Measurements from ENCODE around the gene DCC.

Gene DCC

DNA sequence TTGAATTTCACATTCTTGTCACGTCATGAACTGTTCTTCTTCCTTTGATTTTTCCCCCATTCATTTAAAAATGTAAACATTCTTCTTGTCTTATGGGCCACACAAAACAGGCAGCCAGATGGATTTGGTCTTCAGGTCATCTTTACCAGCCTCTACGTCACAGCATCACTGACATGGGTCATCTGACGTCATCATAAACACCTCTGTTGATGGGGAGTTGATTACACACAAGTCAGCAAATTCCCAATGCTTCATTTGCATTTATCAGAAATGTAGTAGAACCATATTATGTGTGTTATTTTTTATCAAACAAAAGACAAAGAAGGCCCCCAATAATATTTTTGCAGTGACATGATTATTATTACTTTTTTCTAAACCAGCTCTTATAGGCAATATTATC, 777.9 kb downstream of the DCC start:
- DNase-seq = no peak

DNA sequence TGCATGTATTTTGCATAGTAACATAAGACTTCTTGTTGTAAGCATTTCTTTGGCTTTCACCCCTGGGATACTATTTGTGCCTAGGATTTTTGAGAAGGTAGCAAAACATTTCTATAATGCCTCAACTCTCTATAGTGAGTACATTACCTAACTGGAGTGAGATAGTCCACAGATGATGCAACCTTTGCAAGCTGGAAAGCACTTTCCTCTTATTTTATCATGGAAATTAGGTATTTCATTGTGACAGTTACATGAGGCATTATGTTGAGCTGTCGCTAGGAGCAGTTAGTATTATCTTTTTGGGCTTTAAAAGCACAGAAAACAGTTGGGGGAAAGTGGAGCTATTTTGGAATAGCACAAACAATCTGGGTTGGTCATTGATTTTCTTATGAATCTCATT, 786.2 kb downstream of the DCC start:
- DNase-seq = no peak

DNA sequence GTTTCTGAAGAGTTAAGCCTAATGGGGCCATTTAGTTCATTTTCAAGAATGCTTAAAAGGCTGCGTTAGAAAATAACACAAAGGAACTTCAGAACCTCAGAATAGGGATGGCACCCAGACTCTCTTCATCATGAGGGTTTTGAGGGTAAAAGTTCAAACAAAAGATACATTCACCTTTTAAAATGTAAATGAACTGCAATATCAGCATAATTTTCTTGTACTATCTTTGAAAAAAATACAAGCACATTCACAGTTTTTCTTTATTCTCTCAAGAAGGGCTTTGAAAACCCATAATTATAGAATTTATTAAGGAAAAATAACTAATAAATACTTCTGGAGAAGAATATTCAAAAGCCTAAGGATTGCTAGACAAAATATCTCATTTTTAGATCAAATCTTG, 791.0 kb downstream of the DCC start:
- no peak for DNase-seq

DNA sequence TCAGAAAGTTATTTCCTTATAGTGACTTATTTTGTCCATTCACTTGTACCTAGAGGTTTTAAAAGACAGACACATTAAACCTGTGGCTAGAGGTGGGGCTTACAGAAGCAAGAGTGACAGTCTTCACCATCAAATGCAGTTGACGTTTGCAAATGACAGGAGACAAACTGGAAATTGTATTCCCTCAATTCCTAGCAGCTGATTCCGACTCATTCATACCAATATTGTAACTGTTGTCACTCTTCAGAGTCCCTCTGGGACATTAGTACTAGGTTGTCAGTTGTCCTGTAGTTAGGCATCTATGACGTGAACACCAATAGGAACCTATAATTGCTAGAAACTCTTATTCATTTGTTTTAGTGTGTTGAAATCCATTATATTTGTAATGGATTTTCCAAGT, 794.7 kb downstream of the DCC start:
- no peak for DNase-seq

DNA sequence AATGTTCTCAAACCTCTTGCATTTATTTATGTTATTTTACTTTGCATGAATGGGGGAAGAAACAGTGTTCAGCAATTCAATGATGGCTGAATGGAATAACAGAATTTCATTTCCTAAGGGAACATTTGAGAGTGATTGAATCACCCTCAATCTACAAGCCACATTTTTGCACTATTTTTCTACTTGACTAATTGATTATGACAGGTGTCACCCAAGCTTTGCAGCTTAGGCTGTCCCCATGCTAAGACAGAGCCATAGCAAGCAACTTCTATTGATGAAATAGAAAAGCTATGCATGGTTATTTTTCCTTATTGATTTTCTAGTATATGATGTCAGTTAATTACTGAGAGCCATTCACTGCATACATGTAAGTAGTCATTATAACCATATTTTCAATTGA, 795.7 kb downstream of the DCC start:
- no peak for DNase-seq

DNA sequence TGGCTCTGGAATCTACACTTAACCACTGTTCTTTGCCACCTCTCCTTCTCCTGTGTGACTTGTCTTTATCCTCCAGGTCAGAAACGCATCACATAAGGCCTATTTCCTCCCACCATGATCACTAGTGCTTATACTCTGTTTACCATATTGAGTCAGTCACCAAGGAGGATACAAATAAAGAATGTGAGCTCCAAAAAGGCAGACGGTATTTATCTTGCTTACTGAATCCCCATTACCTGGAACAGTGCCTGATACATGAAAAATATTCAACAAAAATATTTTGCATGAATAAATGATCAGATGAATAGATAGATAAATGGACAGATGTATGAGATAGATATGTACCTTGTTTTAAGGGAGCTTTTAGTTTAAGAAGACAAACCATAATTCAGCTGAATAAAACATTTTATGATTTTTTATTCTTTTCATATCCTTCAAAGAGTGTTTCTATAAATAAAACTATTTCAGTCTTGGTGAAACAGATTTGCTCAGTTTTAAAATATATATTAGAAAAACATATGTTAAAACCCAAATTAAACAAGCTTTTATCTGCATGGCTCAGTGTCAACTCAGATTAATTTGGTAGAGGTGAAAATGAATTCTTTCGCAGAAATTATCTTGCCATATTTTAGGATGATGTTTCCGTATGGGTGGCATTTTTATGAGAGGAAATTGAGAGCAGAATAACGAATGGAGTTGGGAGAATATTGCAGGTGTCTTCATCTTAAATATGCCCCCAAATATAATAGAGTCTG, 799.9 kb downstream of the DCC start:
- DNase-seq = no peak

DNA sequence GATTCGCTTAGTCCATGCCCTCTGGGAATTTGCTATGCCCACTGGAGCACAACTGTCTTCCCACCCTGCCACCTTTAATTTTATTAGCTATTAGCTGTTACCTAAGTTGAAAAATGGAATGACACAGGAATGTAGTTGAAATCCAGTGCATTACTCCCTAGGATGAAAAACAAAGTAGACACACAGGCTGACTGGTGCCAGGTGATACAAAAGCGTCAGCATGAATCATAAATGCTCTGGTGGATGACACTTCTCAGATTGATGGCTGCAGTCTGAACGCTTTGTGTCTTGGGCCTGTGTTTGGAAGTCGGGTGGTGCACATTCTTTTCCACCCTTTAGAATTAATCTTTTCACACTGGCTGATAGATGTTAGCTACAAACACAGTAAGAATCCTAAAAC, 802.0 kb downstream of the DCC start:
- DNase-seq = no peak

DNA sequence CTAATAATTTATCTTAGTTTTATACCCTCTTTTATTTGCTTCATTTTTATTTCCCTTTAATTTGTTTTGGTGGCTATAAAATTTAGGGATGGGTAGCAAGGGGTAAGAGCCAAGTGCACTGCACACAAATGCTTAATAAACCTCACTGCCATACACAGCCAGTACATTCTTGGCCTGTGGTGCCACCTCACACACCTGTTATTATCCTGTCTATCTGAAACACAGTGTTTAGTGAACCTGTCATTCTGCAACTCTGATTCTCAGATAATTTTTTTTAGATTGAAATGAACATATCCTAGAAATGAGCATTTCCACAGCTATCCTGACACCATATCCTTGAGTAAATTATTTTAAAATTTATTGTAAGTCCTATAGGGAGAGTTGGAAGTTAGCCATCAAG, 807.5 kb downstream of the DCC start:
- DNase-seq = no peak

DNA sequence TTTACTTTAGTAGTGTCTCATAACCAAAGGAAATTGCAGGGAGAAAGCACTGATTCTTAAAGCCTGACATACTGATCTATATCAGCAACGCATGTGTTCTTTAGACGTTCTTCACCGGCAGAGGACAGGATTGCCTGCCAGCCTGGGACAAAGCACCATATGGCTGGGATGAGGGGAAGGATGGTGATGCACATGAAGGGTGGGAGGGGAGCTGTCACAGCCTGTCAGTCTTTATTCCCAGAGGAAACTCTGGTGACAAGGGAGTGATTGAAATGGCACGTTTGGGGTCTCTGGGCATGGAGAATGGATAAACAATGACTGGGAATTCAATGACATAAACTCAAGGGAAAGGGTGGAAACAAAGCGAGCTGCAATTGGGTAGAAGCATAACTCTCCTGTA, 808.1 kb downstream of the DCC start:
- DNase-seq = no peak

DNA sequence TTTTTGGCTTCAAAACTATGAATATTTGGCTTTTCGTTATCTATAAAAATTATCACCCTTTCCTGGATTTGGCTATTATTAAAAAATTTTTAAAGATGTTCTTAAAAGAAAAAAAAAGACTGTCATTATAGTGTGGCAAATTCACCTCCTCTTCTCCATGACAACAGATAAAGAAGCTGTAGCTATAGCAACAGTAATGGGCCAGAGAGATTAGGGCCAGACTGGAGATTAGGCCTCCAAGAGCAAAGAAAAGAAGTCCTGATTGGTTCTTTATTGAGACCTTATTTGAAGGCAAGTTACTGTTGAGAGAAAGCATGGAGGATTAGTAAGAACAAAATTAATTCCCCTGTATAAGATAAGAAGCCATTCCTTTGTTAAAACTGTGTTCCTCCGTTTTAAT, 812.5 kb downstream of the DCC start:
- DNase-seq = no peak

DNA sequence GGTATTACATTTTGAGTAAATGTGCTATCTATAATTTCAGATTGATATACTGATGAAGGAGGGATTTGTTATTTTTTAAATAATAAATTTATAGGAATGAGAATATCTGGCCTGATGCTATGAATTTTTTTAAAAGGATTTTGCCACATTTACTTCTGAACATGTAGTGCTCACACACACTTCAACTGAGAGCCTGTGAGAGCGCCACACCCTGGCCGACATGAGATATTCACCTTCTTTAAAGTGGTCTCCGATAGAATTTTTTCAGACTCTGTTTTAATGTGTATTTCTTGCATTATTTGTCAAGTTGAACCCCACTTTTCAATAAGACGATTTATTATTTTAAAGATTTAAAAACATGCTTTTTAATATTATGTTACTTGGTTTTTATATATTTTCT, 813.3 kb downstream of the DCC start:
- DNase-seq = no peak

DNA sequence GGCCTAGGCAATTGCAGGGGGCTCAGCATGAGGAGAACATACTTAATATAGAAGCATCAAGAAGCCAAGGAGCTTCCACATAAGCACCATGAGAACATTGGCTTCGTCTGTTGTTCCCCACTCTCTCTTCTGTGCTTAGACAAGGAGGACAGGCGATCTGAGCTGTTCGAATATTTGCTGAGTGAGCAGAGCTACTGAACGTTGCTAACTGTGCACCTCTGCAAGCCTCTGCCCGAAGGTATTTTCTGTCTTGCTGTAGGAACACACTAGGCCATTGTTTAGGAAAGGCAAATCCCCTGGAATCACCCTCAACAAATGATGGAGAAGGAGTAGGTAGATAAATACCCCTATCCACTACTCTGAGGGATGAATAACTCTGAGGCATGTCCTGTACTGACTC, 813.8 kb downstream of the DCC start:
- DNase-seq = no peak

DNA sequence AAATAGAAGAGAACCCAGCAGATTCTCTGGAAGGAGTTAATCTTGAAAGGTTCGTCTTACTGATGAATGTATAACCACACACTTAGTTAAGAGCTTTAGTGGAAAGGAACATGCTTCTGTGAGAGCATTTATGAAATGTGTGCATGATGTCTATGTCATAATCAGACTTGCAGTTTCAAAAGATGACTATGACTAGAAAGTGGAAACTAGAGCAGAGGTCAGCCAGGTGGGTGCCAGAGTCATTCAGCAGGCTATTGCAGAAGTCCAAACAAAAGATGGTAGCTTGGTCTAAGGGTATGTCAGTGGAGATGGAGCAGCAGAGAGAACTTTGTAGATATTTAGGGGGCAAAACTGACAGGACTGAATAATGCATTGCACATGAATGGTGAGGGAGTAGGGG, 825.8 kb downstream of the DCC start:
- no peak for DNase-seq

DNA sequence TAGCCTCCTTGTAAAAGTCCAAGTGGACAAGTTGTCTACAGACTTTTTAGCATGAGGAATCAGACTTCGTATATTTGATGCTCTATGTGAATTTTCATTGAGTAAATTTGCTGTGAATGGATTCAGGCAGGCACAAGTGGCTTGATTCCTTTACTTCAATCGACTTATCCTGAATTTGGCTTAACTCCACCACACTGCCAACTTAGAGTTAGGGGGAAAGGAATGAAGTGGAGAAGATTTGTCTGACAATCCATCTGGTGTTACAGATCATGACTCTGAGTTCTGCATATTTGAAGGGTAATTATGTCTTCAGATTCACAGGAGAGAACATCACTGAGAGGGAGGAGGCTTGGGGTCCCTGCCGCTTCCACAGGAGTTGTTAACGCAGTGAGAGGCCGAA, 829.3 kb downstream of the DCC start:
- no peak for DNase-seq

DNA sequence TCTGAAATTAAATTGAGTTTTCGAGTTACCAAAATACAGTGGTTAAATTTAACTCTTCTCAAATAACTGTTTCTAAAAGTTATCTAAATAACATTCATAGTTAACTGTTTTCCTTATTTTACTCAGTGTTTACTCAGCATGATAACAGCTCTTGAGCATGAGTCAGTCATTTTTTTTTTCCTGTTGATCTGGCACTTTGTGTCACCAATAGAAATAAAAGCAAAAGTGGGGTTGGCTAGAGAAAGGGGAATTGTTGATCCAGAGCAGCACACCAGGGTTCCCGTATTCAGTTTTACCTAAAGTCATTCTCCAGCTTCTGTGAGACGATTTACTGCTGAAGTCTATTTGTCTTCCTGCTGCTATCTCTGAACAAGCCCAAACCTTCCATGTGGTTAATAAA, 851.6 kb downstream of the DCC start:
- DNase-seq = no peak

DNA sequence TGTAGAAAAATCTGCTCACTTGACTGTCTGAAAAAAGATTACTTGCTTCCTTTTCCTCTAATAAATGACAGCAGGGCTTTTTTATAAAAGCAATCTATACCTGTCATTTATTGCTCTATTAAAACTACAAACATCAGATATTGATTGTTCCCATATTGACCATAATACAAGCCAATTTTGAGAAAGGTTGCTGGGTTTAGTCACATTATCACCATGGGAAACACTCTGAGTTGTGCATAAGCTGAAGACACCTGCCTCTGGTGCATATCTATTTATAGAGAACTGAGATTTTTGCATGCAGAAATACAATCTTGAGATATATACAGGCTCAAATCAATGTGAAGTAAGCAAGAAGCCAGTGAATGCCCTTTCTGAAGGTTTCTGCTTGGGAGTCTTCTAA, 853.9 kb downstream of the DCC start:
- DNase-seq = no peak

DNA sequence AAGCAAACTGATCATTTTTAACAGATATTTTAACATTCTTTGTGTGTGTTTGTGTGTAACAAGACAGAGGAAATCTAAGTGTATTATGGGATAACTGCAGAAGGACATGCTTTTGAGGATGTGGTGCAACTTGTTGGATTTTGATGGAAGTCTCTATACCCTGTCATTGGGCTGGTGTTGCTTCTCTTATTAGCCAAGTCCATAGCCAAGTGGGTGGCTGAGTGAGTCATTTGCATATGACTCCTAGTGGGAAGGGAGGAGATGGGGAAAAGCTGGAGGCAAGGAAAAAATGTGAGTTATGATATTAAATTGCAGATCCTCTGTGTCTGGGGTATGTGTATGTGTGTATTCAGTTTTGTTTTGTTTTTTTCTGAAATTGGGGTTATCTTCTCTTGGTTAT, 879.9 kb downstream of the DCC start:
- no peak for DNase-seq

DNA sequence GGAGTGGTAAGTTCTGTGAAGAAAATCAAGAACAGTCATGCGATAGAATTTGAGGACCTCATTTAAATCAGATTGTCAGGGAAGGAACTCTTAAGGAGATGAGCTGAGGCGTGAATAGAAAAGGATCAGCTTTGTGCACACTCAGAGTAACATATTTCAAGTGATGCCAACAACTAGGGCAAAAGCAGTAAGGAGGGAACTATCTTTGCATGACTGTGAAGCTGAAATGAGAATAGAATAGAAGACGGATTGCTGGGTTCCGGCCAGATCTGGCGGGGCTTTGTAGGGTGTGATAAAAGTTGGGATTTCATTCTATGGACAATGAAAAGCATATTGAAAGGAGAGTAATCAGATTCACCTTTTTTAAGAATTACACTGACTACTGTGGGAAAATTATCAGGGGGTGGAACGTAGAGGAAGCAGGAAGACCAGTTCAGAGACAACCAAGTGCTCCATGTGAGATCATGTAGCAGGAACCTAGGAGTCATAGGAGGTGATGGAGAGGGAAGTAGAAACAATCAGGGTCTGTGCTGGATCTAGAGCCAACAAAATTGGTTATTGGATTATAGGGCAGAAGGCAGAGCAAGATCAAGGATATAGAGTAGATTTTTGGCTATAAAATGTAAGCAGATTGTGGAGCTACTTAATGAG, 884.3 kb downstream of the DCC start:
- DNase-seq = no peak

DNA sequence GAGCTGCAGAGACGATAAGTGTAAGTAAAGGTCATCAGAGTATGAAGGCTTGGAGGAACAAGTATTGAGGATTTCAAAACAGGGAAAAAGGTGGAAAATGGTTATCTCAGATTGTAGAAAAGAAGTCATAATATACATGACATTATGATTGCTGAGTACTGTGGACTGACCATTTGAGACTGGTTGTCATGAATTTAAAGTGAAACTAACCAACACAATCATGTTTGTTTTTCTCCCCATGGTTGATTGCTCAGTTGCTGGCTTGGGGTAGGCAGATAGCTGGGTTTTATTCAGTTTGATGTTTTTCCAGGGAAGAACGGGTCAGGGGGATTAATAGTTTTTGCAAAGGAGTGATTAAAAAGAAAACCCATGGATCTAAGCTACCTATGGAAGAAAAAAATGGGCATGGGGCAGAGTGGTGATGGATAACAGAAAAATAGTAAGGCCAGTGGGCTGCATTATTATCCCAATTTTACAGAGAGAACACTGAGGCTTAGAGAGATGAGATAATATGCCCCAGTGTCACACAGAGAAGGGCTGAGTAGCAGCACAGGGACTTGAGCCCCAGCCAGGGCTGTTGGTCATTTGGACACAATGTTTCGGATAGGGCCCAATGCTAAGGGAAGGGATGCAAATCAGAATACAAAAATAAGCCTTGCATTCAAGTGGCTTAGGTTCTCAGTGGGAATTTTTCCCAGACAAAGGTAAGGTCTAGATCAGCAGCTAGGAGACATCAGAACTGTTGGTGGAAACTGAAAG, 885.7 kb downstream of the DCC start:
- no peak for DNase-seq

DNA sequence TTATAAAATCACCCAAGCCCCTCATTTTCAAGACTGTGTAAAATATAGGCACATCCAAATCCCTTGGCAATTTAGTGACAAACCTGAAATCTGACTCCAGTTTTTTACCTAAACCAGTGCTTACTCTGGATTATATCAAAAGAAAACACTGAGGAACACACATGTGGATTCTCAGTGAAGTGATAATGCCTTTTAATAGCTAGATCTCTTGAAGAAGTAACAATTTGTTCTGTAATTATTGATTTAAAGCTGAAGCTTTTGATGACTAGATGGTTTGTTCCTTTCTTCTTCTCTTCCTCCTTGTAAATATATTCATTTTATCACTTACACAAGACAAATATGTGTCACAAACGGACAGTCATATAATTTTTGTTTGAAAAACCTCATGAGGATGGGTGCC, 894.6 kb downstream of the DCC start:
- DNase-seq = no peak

DNA sequence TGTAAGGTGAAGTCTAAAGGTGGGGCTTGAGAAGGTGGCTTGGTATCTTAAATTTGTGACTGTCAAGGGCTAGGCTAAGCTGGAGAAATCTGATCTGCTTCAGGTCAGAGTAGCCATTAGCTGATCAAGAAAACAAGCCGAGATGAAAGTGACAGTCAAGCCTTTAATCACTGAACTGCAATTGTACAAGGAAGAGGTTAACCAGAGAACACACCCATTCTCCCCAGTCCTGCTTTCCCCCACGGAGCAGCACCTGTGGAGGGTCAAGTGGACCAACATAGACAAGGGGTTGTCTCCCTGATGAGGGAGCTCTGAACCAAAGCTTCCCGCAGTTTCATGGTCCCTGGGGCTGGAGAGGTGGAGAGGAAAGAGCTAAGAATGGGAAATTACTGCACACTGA, 901.2 kb downstream of the DCC start:
- DNase-seq = no peak

DNA sequence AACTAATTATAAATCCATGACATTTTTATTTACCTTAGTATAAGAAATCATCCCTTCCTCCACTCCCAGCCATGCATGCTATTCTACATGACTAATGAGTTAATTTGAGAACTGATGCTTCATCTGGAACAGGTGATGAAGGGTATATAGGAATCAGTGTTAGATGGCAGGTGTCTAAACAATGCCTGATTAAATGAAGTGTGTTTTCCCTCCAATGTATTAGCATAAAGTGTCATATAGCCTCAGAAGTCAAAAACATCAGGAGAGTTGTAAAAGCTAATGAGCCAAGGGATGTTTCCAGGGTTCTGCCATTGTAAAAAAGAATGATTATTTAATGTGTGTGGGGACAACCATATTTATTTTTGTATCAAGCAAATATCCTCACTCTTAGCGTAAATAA, 913.8 kb downstream of the DCC start:
- peak in 1 of 2 experiments; percentile 0 for DNase-seq

DNA sequence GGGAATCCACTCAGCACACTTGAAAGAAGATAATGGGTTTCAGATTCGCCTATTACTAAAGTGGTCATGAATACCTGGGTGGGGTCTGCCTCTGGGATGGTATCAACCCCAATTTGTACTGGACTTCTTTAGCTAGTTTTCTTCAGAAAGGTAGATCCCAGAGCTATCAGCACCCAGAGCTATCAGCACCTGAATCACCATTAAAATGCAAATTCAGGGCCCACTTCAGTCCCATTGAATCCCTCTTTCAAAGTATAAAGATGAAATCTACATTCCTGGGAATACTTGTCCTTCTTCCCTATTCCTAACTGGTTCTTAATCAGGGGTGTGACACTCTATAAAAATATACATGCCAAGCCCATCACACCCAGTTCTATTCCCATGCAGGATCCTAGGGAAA, 914.3 kb downstream of the DCC start:
- DNase-seq = no peak

DNA sequence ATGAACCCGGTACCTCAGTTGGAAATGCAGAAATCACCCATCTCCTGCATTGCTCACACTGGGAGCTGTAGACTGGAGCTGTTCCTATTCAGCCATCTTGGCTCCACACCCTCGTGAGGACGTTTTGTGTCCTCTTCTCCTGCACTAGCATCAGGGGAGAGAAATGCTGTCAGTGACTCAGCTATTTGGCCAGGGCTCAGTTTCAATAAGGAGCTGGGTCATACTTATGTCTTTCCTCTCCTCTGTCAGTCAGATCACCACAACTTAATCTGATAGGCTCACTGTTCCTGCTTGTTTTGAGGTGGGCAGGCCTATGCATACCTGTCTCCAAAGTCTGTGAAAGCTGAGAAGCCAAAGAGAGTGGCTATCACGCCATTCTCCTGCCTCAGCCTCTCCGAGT, 921.2 kb downstream of the DCC start:
- DNase-seq = no peak

Measured in NCI-H187 (cell line).